Measurements from ENCODE around the gene CACNB4.

GRCh38 chr2:152033011-152033925 lies 65.6 kb downstream of the CACNB4 start:
- TF ChIP-seq CTCF (IDR thresholded peaks at IDR 0.05) (no peak), POLR2A (IDR thresholded peaks at IDR 0.05) (no peak), POLR2AphosphoS5 (IDR thresholded peaks at IDR 0.05) (no peak)

Measured in prostate gland (tissue), 2 donors.